Right atrium auricular region (tissue), 2 donors: ENCODE measurements around the gene PTPRD. TPM values are rescaled to one million over a fixed set of nuclear protein-coding genes. Genes with fewer than 3 reads are reported as not detected.

ENCODE experiments used
- DNase-seq: peaks from one replicate; pipeline ENCODE4 v3.0.0-alpha.2; 2019; ENCODE audit warnings: low spot score
- H3K27ac ChIP-seq, 2 donors: fragments of 200-600 bp; sonication (generic); 1 replicate in 1 of 2; 2 replicates in 1 of 2; pipeline ENCODE4 v1.5.1; 2016 to 2019
- H3K27me3 ChIP-seq, 2 donors: fragments of 200-600 bp; sonication (generic); one replicate each; pipeline versions ENCODE4 v1.5.1 to v1.6.0; 2017 to 2019
- H3K36me3 ChIP-seq: fragments of 200-600 bp; sonication (generic); one replicate; pipeline ENCODE4 v1.5.1; 2016
- H3K4me1 ChIP-seq, 2 donors: fragments of 200-600 bp; sonication (generic); one replicate each; pipeline versions ENCODE4 v1.5.1 to v1.6.0; 2017 to 2019
- H3K4me3 ChIP-seq, 2 donors: fragments of 200-600 bp; sonication (generic); 1 replicate in 1 of 2; 2 replicates in 1 of 2; pipeline ENCODE4 v1.5.1; 2017 to 2019; ENCODE audit warnings: mild to moderate bottlenecking in 1 of 2, moderate library complexity in 1 of 2
- H3K9me3 ChIP-seq, 2 donors: fragments of 200-600 bp; sonication (generic); one replicate each; pipeline ENCODE4 v1.5.1; 2019
- total RNA-seq, 2 donors: library from RNA; depleted of rRNA; stranded (reverse); fragments of >200 nt; gene quantifications; one replicate each; pipeline ENCODE4 v1.1.0, GENCODE V29; 2016
- TF ChIP-seq, protein P1 (sequence below), 2 donors: fragments of 200-600 bp; sonication (generic); IDR thresholded peaks; one replicate each; pipeline ENCODE4 v1.5.1; 2019; ENCODE audit warnings: antibody characterized with exemption in 2 of 2

PTPRD gene
- 1 to 10 TPM; 5.5 to 6.6 TPM for total RNA-seq

DNA sequence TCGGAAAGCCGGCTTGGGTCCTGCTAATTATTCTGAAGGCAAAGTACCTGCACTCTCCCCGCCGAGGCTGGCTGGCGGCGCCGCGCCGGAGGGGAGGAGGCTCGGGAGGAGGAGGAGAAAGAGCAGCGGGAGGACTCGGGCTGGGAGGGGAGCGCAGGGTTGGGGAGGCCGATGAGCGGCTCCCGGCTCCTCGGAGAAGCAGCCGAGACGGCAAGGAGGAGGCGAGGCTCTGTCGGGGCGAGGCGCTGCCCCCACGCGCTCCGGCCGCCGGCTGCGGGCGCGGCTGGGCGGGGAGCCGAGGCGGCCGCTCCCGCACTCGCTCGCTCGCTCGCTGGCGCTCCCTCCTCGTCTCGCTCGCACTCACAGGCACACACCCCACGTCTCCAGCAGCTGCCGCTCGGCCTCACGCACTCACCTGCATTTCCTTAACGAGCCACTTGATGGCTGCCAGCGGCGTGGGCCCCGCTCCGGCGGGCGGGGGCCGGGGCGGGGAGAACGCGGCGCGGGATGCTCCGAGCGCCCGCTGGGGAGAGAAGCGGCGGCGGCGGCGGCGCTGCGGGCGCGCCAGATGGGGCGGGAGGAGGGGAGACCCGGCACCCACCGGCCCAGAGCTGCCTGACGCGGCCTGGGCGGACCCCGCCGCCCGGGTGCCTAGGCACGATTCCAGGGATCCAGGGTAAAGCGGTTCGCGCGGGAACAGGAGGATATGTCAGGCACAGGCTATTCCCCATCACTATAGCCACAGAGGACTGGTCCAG is at the start of gene PTPRD:
Gene PTPRD (minus strand): TSS at position 362 of the 758 bp plus-strand sequence.
- no peaks in the 10 kb centered on the region for H3K36me3 ChIP-seq
- peaks cover 0 to 4% of the 10 kb centered on the region in 2 donors for H3K4me1 ChIP-seq
- peaks cover 0 to 6% of the 10 kb centered on the region in 2 donors for H3K27me3 ChIP-seq
- TF ChIP-seq, protein P1, sequence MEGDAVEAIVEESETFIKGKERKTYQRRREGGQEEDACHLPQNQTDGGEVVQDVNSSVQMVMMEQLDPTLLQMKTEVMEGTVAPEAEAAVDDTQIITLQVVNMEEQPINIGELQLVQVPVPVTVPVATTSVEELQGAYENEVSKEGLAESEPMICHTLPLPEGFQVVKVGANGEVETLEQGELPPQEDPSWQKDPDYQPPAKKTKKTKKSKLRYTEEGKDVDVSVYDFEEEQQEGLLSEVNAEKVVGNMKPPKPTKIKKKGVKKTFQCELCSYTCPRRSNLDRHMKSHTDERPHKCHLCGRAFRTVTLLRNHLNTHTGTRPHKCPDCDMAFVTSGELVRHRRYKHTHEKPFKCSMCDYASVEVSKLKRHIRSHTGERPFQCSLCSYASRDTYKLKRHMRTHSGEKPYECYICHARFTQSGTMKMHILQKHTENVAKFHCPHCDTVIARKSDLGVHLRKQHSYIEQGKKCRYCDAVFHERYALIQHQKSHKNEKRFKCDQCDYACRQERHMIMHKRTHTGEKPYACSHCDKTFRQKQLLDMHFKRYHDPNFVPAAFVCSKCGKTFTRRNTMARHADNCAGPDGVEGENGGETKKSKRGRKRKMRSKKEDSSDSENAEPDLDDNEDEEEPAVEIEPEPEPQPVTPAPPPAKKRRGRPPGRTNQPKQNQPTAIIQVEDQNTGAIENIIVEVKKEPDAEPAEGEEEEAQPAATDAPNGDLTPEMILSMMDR (IDR thresholded peaks at IDR 0.05): no peak
- no peak within 1 kb of the TSS for H3K27ac ChIP-seq
- H3K9me3 ChIP-seq: no peaks in the 10 kb centered on the region
- H3K4me3 ChIP-seq: peak within 1 kb of the TSS in 1 of 2 donors; percentile 42
- no peak for DNase-seq

DNA sequence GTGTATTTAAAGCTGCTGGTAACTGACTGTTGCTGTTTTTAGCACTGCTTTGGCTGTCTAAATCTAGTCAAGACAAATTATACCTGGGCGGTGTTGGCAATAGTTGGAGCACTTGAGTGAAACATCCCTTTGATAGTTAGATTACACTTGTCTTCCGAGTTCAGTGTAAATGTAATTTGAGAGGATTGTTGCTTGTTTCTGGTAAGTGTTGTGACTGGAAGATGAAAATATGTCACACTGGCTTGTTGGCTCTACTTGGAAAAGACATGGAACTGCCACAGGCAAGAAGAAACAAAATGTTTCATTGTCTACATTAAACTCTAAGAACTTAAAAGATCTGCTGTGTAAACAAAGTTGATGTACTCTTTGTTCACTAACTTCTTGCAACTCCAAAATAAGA is 49.2 kb upstream of the PTPRD start:
- DNase-seq: no peak
- Histone ChIP-seq H3K27ac (no peak overlapping the region), H3K36me3 (no peaks in the 10 kb centered on the region), H3K9me3 (no peaks in the 10 kb centered on the region), H3K27me3 (no peaks in the 10 kb centered on the region), H3K4me3 (no peak overlapping the region), H3K4me1 (no peaks in the 10 kb centered on the region)
- TF ChIP-seq, protein P1 (IDR thresholded peaks at IDR 0.05): no peak

DNA sequence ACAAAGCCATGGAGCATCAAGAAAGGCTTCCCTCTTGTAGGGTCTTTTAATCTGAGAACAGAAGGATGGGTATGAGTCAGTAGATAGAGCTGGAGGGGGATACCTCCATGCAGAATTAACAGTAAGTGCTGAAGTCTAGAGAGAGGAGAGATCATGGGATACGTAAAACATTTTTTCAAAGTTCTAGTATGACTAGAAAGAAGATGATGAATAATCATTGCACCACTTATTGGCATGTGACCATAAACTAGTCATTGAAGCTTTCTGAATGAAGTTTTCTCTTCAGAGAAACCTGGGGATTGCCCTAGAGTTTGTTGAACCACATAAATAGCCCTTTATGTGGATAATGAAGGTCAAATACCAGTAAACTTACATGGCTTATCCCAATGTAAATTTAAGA is 48.6 kb upstream of the PTPRD start:
- Histone ChIP-seq H3K27ac (no peak overlapping the region), H3K9me3 (no peaks in the 10 kb centered on the region), H3K4me1 (no peaks in the 10 kb centered on the region), H3K36me3 (no peaks in the 10 kb centered on the region), H3K27me3 (no peaks in the 10 kb centered on the region), H3K4me3 (no peak overlapping the region)
- DNase-seq: no peak
- TF ChIP-seq, protein P1 (IDR thresholded peaks at IDR 0.05): no peak

DNA sequence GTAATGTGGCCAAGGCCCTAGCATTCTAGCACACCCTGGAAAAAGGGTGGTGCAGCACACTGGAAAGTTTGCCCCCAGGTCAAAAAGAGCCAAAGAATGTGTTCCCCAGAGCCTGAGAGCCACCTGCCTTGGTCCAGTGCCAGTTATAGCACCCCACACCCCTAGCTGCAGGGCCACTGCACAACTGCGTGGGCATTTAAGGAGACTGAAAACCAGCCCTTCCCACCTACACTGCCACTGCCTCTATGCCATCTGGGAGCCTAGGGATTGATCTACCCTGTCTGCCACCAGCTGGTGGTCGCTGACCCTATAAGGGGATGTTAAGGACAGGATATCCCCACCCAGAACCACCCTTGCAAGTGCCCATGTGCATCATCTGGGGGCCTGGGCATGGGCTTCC is 38.2 kb upstream of the PTPRD start:
- Histone ChIP-seq H3K4me3 (no peak overlapping the region), H3K9me3 (peaks cover 3 to 24% of the 10 kb centered on the region in 2 donors), H3K36me3 (no peaks in the 10 kb centered on the region), H3K27ac (no peak overlapping the region), H3K4me1 (no peaks in the 10 kb centered on the region), H3K27me3 (no peaks in the 10 kb centered on the region)
- TF ChIP-seq, protein P1 (IDR thresholded peaks at IDR 0.05): no peak
- no peak for DNase-seq

DNA sequence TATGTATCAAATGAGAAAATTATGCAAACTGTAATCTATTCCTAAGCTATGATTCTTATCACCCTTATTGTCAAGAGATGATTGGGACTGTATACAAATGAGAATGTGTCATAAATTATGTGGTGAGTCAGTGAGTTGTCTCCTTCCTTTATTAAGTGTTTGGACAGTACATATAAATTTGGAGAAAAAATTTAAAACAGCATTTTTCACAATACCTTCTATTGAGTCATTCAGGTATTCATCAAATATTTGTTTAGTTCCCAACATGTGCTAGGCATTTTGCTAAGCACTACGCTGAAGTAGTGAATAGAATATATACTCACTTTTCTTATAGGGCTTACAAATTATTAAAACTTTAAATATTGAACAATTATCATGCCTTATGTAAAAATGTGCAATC is 36.3 kb upstream of the PTPRD start:
- no peaks in the 10 kb centered on the region for H3K27me3 ChIP-seq
- H3K9me3 ChIP-seq: peaks cover 3 to 24% of the 10 kb centered on the region in 2 donors
- no peak overlapping the region for H3K4me3 ChIP-seq
- TF ChIP-seq, protein P1 (IDR thresholded peaks at IDR 0.05): no peak
- no peak for DNase-seq
- H3K27ac ChIP-seq: no peak overlapping the region
- H3K36me3 ChIP-seq: no peaks in the 10 kb centered on the region
- H3K4me1 ChIP-seq: no peaks in the 10 kb centered on the region

DNA sequence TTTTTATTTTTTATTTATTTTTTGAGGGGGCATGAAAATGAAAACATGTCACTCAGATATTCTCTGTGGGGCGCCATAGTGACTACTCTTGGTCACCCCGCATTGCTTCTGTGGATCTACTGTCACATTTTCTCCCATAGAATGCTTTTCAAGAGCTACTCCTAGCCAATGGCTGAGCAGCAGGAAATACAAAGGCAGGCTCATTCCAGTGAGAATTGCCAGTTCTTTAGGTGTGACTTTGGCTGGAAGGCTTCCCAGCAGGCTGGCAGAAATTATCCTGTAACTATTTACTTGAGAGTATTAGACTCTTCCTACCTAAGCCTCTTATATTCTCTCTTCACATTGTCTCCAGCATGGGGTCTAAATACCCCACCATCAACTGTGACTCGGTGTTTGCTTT is 21.0 kb upstream of the PTPRD start:
- Histone ChIP-seq H3K4me3 (no peak overlapping the region), H3K9me3 (no peaks in the 10 kb centered on the region), H3K4me1 (no peaks in the 10 kb centered on the region), H3K27ac (no peak overlapping the region), H3K36me3 (no peaks in the 10 kb centered on the region), H3K27me3 (no peaks in the 10 kb centered on the region)
- DNase-seq: no peak
- TF ChIP-seq, protein P1 (IDR thresholded peaks at IDR 0.05): no peak
